ENCODE results near the gene KRTAP4-12.

DNA sequence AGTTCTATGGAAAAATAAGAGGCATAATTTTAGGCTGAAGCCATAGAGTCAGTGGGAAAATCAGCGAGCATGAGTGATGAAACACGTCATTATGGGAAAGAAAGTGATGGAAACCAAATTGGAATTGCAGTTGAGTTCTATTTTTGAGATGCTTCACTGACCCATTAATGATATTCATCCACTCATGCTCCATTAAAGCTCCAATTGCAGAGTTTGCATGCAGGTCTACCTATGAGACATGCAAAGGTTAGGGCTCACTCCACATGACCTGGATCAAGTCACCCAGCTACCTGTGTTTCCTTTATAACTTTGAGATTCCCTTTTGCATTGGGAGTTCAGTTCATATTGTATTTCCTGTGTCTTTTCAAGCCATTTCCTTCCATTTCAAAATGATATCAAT lies 50.3 kb downstream of the KRTAP4-12 start:
- TF ChIP-seq, protein P1, sequence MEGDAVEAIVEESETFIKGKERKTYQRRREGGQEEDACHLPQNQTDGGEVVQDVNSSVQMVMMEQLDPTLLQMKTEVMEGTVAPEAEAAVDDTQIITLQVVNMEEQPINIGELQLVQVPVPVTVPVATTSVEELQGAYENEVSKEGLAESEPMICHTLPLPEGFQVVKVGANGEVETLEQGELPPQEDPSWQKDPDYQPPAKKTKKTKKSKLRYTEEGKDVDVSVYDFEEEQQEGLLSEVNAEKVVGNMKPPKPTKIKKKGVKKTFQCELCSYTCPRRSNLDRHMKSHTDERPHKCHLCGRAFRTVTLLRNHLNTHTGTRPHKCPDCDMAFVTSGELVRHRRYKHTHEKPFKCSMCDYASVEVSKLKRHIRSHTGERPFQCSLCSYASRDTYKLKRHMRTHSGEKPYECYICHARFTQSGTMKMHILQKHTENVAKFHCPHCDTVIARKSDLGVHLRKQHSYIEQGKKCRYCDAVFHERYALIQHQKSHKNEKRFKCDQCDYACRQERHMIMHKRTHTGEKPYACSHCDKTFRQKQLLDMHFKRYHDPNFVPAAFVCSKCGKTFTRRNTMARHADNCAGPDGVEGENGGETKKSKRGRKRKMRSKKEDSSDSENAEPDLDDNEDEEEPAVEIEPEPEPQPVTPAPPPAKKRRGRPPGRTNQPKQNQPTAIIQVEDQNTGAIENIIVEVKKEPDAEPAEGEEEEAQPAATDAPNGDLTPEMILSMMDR (IDR thresholded peaks at IDR 0.05), result no peak
- no peak for TF ChIP-seq POLR2A (IDR thresholded peaks at IDR 0.05)
